Thoracic aorta (tissue), 2 donors: ENCODE data around the gene GREB1L. TPM values are rescaled to one million over a fixed set of nuclear protein-coding genes. Genes with fewer than 3 reads are reported as not detected.

ENCODE experiments used
- ATAC-seq: fragments of 150-250 bp; one replicate; pipeline ENCODE4 v1.8.0; 2017; ENCODE audit warnings: low read depth; ENCODE audit not compliant: insufficient number of reproducible peaks, low FRiP score
- DNase-seq: peaks from one replicate; pipeline ENCODE4 v3.0.0-alpha.2; 2020; ENCODE audit warnings: low spot score
- H3K27ac ChIP-seq, 2 donors: fragments of 200-600 bp; sonication (generic); 1 replicate in 1 of 2; 2 replicates in 1 of 2; pipeline ENCODE4 v1.5.1; 2016; ENCODE audit warnings: mild to moderate bottlenecking in 2 of 2, moderate library complexity in 2 of 2
- H3K27me3 ChIP-seq: fragments of 200-600 bp; sonication (generic); replicated peaks from 2 replicates; pipeline ENCODE4 v1.6.0; 2016; ENCODE audit warnings: mild to moderate bottlenecking; ENCODE audit not compliant: insufficient read depth
- H3K36me3 ChIP-seq: fragments of 200-600 bp; sonication (generic); one replicate; pipeline ENCODE4 v1.5.1; 2016
- H3K4me1 ChIP-seq, 2 donors: fragments of 200-600 bp; sonication (generic); 1 replicate in 1 of 2; 2 replicates in 1 of 2; pipeline versions ENCODE4 v1.5.1 to v1.6.0; 2016; ENCODE audit warnings: low read depth in 2 of 2, mild to moderate bottlenecking in 1 of 2; ENCODE audit not compliant: control insufficient read depth in 1 of 2
- H3K4me3 ChIP-seq: fragments of 200-600 bp; sonication (generic); 2 replicates; pipeline ENCODE4 v1.5.1; 2016; ENCODE audit warnings: mild to moderate bottlenecking
- H3K9me3 ChIP-seq: fragments of 200-600 bp; sonication (generic); 2 replicates; pipeline ENCODE4 v1.5.1; 2016
- CTCF ChIP-seq: fragments of 200-600 bp; sonication (generic); IDR thresholded peaks from one replicate; pipeline ENCODE4 v1.5.1; 2019; ENCODE audit warnings: antibody characterized with exemption
- total RNA-seq, 2 donors: library from RNA; depleted of rRNA; stranded (reverse); fragments of >200 nt; gene quantifications; one replicate each; pipeline versions ENCODE4 v1.1.0 to v1.2.3, GENCODE V29; 2016

GREB1L gene
- total RNA-seq, 2 donors from 2014 or later = 12.7 to 20.0 TPM

DNA sequence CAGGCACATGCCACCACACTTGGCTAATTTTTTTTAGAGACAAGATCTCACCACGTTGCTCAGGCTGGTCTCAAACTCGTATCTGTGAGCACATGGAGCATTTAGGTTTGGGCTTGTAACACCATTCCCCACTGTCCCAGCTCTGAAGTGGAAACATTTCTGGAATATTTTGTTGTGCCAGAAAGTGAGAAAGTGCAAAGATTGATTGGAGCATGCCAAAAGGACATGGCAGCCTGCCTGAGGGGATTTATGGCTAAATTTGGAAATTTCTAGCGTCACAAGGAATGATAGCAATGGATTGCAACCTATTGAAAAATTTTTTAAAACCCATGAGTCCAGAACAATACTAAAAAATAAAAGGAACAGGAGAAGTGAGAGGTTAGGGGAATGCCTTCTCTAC lies 221.7 kb downstream of the GREB1L start:
- ATAC-seq (peak; percentile 73), DNase-seq (no peak)
- Histone ChIP-seq H3K27me3 (no peaks in the 10 kb centered on the region), H3K9me3 (no peaks in the 10 kb centered on the region), H3K4me3 (no peak overlapping the region), H3K27ac (peak overlapping the region; percentile 58 to 73), H3K36me3 (no peaks in the 10 kb centered on the region), H3K4me1 (peaks cover 21 to 52% of the 10 kb centered on the region in 2 donors)
- no peak for TF ChIP-seq CTCF

GRCh38 chr18:21468514-21469164 lies 226.6 kb downstream of the GREB1L start:
- Histone ChIP-seq H3K4me3 (no peak overlapping the region), H3K27me3 (no peaks in the 10 kb centered on the region), H3K36me3 (no peaks in the 10 kb centered on the region), H3K9me3 (no peaks in the 10 kb centered on the region), H3K4me1 (peaks cover 4 to 6% of the 10 kb centered on the region in 2 donors), H3K27ac (no peak overlapping the region)
- DNase-seq (no peak), ATAC-seq (no peak)
- TF ChIP-seq CTCF = no peak

DNA sequence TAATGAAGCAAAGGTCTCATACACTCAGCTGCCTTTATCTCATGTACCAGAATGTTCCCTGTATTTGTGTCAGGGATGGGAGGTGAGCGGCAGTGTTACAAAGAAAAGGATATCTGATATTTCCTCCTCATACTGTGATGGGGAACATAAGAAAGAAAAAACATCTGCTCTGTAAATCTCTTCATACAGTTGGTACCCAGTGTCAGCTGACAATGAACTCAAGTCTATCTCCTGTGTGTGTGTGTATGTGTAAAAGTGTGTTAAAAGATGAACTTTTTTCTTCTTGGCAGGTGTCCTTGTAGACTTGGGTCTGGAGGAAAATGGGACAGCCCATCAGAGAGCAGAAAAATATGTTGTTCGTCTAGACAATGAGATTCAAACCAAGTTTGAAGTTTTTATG lies 230.7 kb downstream of the GREB1L start:
- no peak for TF ChIP-seq CTCF
- DNase-seq = no peak
- ATAC-seq = no peak
- H3K36me3 ChIP-seq = no peaks in the 10 kb centered on the region
- no peaks in the 10 kb centered on the region for H3K4me1 ChIP-seq
- no peak overlapping the region for H3K4me3 ChIP-seq
- no peaks in the 10 kb centered on the region for H3K27me3 ChIP-seq
- H3K27ac ChIP-seq = no peak overlapping the region
- no peaks in the 10 kb centered on the region for H3K9me3 ChIP-seq

GRCh38 chr18:21474621-21475020 lies 232.6 kb downstream of the GREB1L start:
- H3K4me1 ChIP-seq = no peaks in the 10 kb centered on the region
- ATAC-seq (no peak), DNase-seq (no peak)
- H3K36me3 ChIP-seq = no peaks in the 10 kb centered on the region
- TF ChIP-seq CTCF = no peak
- H3K9me3 ChIP-seq = no peaks in the 10 kb centered on the region
- no peak overlapping the region for H3K4me3 ChIP-seq
- no peaks in the 10 kb centered on the region for H3K27me3 ChIP-seq
- no peak overlapping the region for H3K27ac ChIP-seq

GRCh38 chr18:21479721-21480120 lies 237.7 kb downstream of the GREB1L start:
- H3K4me3 ChIP-seq = no peak overlapping the region
- no peak for DNase-seq
- no peaks in the 10 kb centered on the region for H3K27me3 ChIP-seq
- H3K27ac ChIP-seq = no peak overlapping the region
- no peak for TF ChIP-seq CTCF
- no peaks in the 10 kb centered on the region for H3K4me1 ChIP-seq
- no peaks in the 10 kb centered on the region for H3K36me3 ChIP-seq
- H3K9me3 ChIP-seq = no peaks in the 10 kb centered on the region
- no peak for ATAC-seq
